ENCODE data around the gene NUP62.
A peak's percentile ranks its signal among the peaks of the same experiment; 100 is the strongest.

NUP62 gene

GRCh38 chr19:49869009-49869483 is 60.3 kb downstream of the NUP62 start:
- Histone ChIP-seq H3K9me3 (ENCODE audit: low read length) (no peaks in the 10 kb centered on the region), H3K9ac (ENCODE audit: low read length) (peak overlapping the region; percentile 68), H3K4me3 (ENCODE audit: low read depth in 1 of 2, low read length in 2 of 2) (peak overlapping the region; percentile 25 to 61), H3K36me3 (ENCODE audit: insufficient read depth, low read length) (peaks cover 26% of the 10 kb centered on the region), H3K27me3 (ENCODE audit: control insufficient read depth in 1 of 2, insufficient read depth in 2 of 2, low read length in 2 of 2) (no peaks in the 10 kb centered on the region), H3K27ac (ENCODE audit: low read depth, low read length) (peak overlapping the region; percentile 92), H3K4me1 (ENCODE audit: insufficient read depth, low read length) (peaks cover 42% of the 10 kb centered on the region)

DNA sequence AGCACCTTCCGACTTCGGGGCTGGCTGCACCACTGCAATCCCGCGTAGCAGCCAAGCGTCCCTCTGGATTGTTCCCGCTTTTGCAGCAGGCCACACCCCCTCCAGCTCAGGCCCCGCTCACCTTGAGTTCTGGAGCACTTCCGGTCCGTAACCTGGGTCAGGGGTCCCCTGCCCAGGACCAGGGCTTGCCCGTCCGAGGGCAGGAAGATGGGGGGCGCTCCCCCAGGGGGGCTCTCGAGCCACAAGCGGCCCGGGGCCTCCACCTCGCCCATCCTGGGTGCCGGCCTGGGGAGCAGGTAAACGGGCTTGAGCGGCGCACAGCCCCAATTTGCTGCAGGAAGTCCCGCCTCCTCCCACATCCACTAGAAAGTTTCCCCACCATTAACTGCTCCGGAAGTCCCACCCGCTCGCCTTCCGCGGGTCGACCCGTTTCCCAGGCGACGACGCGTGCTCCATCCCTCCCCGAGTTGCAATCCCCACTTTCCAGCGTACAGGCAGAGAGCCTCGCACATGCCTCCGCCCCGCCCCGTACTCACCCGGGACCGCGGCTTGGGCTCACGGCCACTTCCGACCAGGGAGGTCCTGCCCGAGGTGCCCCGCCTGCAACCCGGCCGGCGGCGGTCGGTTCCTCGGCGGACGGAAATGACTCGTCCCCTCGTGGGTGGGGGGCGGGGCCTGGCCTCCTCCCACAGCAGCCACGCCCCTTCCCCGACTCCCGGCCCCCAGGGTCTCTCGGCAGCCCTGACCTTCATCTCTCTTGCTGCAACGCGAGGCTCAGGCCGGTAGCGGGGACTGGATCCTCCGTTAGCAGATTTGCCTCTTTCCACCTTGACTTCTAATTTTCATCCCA is 62.1 kb downstream of the NUP62 start, which contains the start of gene PNKP:
PNKP (minus strand) TSS at position 644 of the 850 bp plus-strand sequence; CDS start at position 272, 372 bp downstream.
- H3K27ac ChIP-seq (ENCODE audit: low read depth, low read length), result peak within 1 kb of the TSS; percentile 98
- peaks cover 31% of the 10 kb centered on the region for H3K36me3 ChIP-seq (ENCODE audit: insufficient read depth, low read length)
- H3K9ac ChIP-seq (ENCODE audit: low read length), result peak within 1 kb of the TSS; percentile 76
- H3K4me3 ChIP-seq (ENCODE audit: low read depth in 1 of 2, low read length in 2 of 2), result peak within 1 kb of the TSS; percentile 65 to 91
- H3K4me1 ChIP-seq (ENCODE audit: insufficient read depth, low read length), result peaks cover 42% of the 10 kb centered on the region
- H3K27me3 ChIP-seq (ENCODE audit: control insufficient read depth in 1 of 2, insufficient read depth in 2 of 2, low read length in 2 of 2), result no peaks in the 10 kb centered on the region
- no peaks in the 10 kb centered on the region for H3K9me3 ChIP-seq (ENCODE audit: low read length)

GRCh38 chr19:49864890-49865289 is 64.4 kb downstream of the NUP62 start:
- Histone ChIP-seq H3K4me3 (ENCODE audit: low read depth in 1 of 2, low read length in 2 of 2) (no peak overlapping the region), H3K36me3 (ENCODE audit: insufficient read depth, low read length) (peaks cover 19% of the 10 kb centered on the region), H3K9ac (ENCODE audit: low read length) (no peak overlapping the region), H3K27me3 (ENCODE audit: control insufficient read depth in 1 of 2, insufficient read depth in 2 of 2, low read length in 2 of 2) (no peaks in the 10 kb centered on the region), H3K27ac (ENCODE audit: low read depth, low read length) (no peak overlapping the region), H3K4me1 (ENCODE audit: insufficient read depth, low read length) (peaks cover 32% of the 10 kb centered on the region), H3K9me3 (ENCODE audit: low read length) (no peaks in the 10 kb centered on the region)

DNA sequence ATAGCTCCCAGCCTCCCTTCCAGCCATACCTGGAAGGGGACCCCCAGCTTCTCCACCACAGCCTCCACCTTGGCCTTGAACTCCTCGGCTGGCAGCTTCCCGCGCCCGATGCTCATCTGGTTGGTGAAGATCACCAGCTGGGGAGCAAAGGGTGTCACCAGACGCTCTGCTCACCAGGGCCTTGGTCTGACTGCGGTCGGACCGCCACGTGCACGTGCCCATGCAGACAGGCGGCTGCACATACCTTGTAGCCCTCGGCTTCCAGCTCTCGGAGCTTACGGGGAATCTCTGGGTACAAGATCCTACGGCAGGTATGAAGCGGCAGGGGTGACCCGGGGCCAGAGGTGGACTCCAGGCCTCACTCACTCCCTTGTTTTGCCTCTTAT is 65.4 kb downstream of the NUP62 start:
- Histone ChIP-seq H3K9ac (ENCODE audit: low read length) (no peak overlapping the region), H3K4me1 (ENCODE audit: insufficient read depth, low read length) (peaks cover 30% of the 10 kb centered on the region), H3K27ac (ENCODE audit: low read depth, low read length) (no peak overlapping the region), H3K36me3 (ENCODE audit: insufficient read depth, low read length) (peaks cover 19% of the 10 kb centered on the region), H3K27me3 (ENCODE audit: control insufficient read depth in 1 of 2, insufficient read depth in 2 of 2, low read length in 2 of 2) (no peaks in the 10 kb centered on the region), H3K4me3 (ENCODE audit: low read depth in 1 of 2, low read length in 2 of 2) (no peak overlapping the region), H3K9me3 (ENCODE audit: low read length) (no peaks in the 10 kb centered on the region)

GRCh38 chr19:49863254-49863934 is 65.9 kb downstream of the NUP62 start:
- no peak overlapping the region for H3K27ac ChIP-seq (ENCODE audit: low read depth, low read length)
- H3K4me1 ChIP-seq (ENCODE audit: insufficient read depth, low read length), result peaks cover 24% of the 10 kb centered on the region
- H3K4me3 ChIP-seq (ENCODE audit: low read depth in 1 of 2, low read length in 2 of 2), result no peak overlapping the region
- H3K9me3 ChIP-seq (ENCODE audit: low read length), result no peaks in the 10 kb centered on the region
- H3K9ac ChIP-seq (ENCODE audit: low read length), result no peak overlapping the region
- H3K36me3 ChIP-seq (ENCODE audit: insufficient read depth, low read length), result peaks cover 19% of the 10 kb centered on the region
- H3K27me3 ChIP-seq (ENCODE audit: control insufficient read depth in 1 of 2, insufficient read depth in 2 of 2, low read length in 2 of 2), result no peaks in the 10 kb centered on the region

- H3K27ac ChIP-seq (ENCODE audit: low read depth, low read length), result no peak overlapping the region
- H3K9ac ChIP-seq (ENCODE audit: low read length), result no peak overlapping the region
- H3K27me3 ChIP-seq (ENCODE audit: control insufficient read depth in 1 of 2, insufficient read depth in 2 of 2, low read length in 2 of 2), result no peaks in the 10 kb centered on the region
- peaks cover 21% of the 10 kb centered on the region for H3K4me1 ChIP-seq (ENCODE audit: insufficient read depth, low read length)
- no peaks in the 10 kb centered on the region for H3K9me3 ChIP-seq (ENCODE audit: low read length)
- peaks cover 22% of the 10 kb centered on the region for H3K36me3 ChIP-seq (ENCODE audit: insufficient read depth, low read length)
- H3K4me3 ChIP-seq (ENCODE audit: low read depth in 1 of 2, low read length in 2 of 2), result no peak overlapping the region
Observed at GRCh38 chr19:49862391-49863253, 66.7 kb downstream of the NUP62 start.

GRCh38 chr19:49861541-49862378 is 67.5 kb downstream of the NUP62 start:
- Histone ChIP-seq H3K27ac (ENCODE audit: low read depth, low read length) (no peak overlapping the region), H3K27me3 (ENCODE audit: control insufficient read depth in 1 of 2, insufficient read depth in 2 of 2, low read length in 2 of 2) (no peaks in the 10 kb centered on the region), H3K36me3 (ENCODE audit: insufficient read depth, low read length) (peaks cover 26% of the 10 kb centered on the region), H3K9me3 (ENCODE audit: low read length) (no peaks in the 10 kb centered on the region), H3K4me3 (ENCODE audit: low read depth in 1 of 2, low read length in 2 of 2) (no peak overlapping the region), H3K4me1 (ENCODE audit: insufficient read depth, low read length) (peaks cover 20% of the 10 kb centered on the region), H3K9ac (ENCODE audit: low read length) (no peak overlapping the region)

- H3K9me3 ChIP-seq (ENCODE audit: low read length), result no peaks in the 10 kb centered on the region
- peaks cover 14% of the 10 kb centered on the region for H3K4me1 ChIP-seq (ENCODE audit: insufficient read depth, low read length)
- no peak overlapping the region for H3K4me3 ChIP-seq (ENCODE audit: low read depth in 1 of 2, low read length in 2 of 2)
- H3K9ac ChIP-seq (ENCODE audit: low read length), result no peak overlapping the region
- no peaks in the 10 kb centered on the region for H3K27me3 ChIP-seq (ENCODE audit: control insufficient read depth in 1 of 2, insufficient read depth in 2 of 2, low read length in 2 of 2)
- H3K36me3 ChIP-seq (ENCODE audit: insufficient read depth, low read length), result peaks cover 26% of the 10 kb centered on the region
- peak overlapping the region; percentile 42 for H3K27ac ChIP-seq (ENCODE audit: low read depth, low read length)
Observed at GRCh38 chr19:49861107-49861506, 68.2 kb downstream of the NUP62 start.

DNA sequence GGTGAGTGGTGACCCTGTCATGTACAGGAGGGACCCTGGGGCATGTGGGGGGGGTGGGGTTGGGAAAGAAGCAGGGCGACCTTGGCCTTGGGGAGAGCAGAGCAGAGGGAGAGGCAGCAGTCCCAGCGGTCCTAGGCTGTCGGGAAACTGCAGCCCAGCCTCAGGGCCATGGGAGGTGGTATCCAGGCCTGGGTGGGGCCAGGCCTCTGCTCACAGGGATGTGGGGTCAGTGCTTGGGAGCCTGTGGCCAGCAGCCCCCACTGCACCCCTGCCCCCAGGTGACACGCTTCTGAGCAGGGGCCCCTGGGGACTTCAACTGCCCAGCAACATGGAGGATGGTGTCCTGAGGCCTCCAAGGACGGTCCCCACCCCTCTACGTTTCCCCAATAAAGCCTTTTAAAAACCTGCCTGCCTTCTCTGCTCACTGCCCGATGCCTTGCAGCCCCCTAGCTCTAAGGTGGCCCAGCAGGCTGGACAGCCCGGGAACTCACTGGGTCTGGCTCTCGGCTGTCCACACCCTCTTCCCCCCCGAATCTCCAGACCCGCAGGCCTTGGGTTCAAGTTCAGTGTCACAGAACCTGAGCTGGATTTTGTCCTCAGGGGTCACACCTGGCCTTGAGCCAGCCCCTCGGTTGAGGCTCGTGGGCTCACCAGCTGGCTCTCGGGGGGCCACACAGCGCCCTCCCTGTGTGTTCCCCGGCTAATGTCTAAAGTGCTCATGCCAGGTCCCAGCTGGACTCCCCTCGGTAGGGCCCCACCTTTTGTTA is 68.8 kb downstream of the NUP62 start:
- Histone ChIP-seq H3K27ac (ENCODE audit: low read depth, low read length) (peak overlapping the region; percentile 42), H3K36me3 (ENCODE audit: insufficient read depth, low read length) (peaks cover 30% of the 10 kb centered on the region), H3K4me1 (ENCODE audit: insufficient read depth, low read length) (peaks cover 8% of the 10 kb centered on the region), H3K27me3 (ENCODE audit: control insufficient read depth in 1 of 2, insufficient read depth in 2 of 2, low read length in 2 of 2) (no peaks in the 10 kb centered on the region), H3K9ac (ENCODE audit: low read length) (no peak overlapping the region), H3K9me3 (ENCODE audit: low read length) (no peaks in the 10 kb centered on the region), H3K4me3 (ENCODE audit: low read depth in 1 of 2, low read length in 2 of 2) (no peak overlapping the region)
